ENCODE data around the gene SUGP1.
"Not testable (repeated sequence)": the region's sequence is repeated elsewhere in the genome, so short reads cannot be mapped to it uniquely, and the experiment has no call there.

Gene SUGP1, protein sequence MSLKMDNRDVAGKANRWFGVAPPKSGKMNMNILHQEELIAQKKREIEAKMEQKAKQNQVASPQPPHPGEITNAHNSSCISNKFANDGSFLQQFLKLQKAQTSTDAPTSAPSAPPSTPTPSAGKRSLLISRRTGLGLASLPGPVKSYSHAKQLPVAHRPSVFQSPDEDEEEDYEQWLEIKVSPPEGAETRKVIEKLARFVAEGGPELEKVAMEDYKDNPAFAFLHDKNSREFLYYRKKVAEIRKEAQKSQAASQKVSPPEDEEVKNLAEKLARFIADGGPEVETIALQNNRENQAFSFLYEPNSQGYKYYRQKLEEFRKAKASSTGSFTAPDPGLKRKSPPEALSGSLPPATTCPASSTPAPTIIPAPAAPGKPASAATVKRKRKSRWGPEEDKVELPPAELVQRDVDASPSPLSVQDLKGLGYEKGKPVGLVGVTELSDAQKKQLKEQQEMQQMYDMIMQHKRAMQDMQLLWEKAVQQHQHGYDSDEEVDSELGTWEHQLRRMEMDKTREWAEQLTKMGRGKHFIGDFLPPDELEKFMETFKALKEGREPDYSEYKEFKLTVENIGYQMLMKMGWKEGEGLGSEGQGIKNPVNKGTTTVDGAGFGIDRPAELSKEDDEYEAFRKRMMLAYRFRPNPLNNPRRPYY

DNA sequence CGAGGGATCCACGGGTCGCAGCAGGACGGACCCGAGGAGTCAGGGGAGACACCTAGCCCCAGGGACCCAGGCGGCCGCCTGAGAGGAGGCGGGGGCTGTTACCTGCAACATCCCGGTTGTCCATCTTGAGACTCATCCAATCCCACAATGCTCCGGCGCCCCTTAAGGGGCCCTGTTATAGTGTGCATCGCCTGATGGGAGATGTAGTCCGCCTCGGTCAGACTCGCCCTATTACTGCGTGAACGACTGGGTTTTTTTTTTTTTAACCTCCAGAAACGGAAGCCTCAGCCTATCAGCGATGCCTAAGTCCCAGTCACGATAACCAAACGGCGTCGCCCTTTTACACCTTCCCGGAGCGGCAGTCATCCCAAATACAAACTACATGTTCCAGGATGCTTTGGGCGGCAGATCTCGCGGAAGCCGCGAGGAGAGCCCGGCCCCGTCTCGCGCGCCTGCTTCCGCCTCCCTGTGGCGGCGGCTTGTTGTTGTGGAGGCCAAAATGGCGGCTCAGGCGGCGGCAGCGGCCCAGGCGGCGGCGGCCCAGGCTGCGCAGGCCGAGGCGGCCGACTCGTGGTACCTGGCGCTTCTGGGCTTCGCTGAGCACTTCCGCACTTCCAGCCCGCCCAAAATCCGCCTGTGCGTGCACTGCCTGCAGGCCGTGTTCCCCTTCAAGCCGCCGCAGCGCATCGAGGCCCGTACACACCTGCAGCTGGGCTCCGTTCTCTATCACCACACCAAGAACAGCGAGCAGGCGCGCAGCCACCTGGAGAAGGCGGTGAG lies at the start of gene SUGP1, which contains the start of gene MAU2:
Gene SUGP1, minus strand, starts transcription at position 149 of the 780 bp plus-strand sequence. Its CDS starts 13 bp downstream, at position 136.
Gene MAU2, plus strand, starts transcription at position 469 of the 780 bp plus-strand sequence. Its CDS starts 31 bp downstream, at position 500.
- DNase-seq (ENCODE audit: low read depth in 1 of 2, low spot score in 1 of 2) = peak; percentile 78 to 86

GRCh38 chr19:19368087-19368486 lies 47.8 kb upstream of the SUGP1 start:
- no peak for DNase-seq (ENCODE audit: low read depth in 1 of 2, low spot score in 1 of 2)

- peak; percentile 41 to 49 for DNase-seq (ENCODE audit: low read depth in 1 of 2, low spot score in 1 of 2)
Measured at GRCh38 chr19:19366434-19367396, 46.4 kb upstream of the SUGP1 start.

DNA sequence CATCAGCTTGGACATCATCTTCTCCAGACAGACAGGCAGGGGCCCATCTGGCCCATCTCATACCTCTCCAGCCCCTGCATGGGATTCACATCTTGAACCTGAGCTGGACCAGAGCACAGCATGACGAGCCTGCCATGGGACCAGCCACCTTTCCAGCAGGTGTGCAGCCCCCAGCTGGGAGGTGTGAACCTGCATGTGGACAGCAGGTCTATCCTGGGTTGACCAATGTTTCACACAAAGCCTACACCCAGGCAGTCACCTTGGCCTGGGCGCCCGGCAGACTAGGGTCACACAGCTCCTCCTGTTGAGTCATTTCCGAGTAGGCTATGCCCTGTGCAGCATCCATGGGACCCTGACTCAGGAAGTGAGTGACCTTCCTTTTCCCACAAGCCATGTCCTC lies 41.8 kb upstream of the SUGP1 start:
- DNase-seq (ENCODE audit: low read depth in 1 of 2, low spot score in 1 of 2) = no peak

DNA sequence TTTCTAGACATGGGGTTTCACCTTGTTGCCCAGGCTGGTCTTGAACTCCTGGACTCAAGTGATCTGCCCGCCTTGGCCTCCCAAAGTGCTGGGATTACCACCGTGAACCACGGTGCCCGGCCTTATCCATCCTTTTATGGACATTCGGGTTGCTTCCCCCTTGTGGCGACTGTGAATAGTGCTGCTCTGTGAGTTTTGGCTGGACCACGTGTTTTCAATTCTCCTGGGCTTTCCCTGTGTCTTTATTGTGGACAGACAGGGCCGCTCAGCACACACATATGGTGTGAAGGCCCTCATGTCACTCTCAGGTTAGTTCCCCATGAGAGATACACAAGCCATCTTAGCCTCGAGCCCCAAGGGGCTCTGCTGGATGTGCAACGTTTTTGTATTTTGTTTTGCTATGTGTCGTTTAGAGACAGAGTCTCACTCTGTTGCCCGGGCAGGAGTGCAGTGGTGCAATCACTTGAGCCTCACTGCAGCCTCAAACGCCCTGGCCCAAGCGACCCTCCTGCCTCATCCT lies 40.8 kb upstream of the SUGP1 start:
- peak; percentile 44 to 68 for DNase-seq (ENCODE audit: low read depth in 1 of 2, low spot score in 1 of 2)

DNA sequence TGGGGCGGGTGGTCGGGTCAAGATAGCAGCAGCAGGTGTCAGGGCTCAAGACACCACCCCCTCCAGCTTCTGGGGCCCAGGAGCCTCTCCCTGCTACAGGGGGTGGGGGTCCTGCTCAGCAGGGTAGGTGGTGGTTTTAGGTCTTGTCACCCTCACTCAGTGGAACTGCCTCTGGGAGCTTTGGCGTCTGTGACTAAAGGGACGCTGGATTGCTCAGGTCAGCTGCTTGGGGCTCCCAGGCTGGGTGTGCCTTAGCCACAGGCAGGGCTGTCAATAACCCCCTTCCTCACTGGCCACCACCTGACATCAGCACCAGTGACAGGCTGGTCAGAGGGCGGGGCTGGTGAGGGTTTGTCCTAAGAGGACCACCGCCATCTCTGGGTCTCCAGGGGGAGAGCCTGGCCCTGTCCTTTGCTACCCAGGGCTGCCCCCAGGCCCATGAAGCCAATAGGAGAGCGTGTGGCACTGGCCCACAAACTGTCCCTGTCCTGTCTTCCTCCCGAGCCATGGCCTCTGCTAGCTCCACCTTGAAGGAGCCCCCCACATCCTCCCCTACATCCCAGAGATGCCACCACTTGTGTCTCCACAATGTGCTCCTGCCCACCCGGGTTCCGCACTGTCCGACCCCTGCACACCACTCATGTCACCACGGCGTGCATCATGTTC lies 36.7 kb upstream of the SUGP1 start:
- DNase-seq (ENCODE audit: low read depth in 1 of 2, low spot score in 1 of 2) = no peak

DNA sequence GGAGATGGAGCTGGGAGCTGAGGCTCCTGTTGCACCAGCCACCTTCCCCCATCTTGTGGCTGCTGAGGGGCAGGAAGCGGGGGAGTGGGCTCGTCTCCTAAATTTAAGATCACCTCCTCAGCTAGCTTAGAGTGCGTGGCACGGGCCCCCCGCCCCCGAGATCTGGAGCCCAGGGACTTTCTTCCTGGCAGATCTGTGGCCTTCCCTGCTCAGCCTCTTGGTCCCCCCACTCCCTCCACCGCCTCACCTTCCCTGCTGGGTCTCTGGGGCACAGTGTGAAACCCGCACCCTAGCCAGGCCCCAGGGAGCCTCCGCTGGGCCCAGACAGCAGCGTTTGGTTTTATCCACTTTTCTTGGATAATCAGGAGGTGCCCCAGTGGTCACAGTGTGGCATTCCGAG lies 36.2 kb upstream of the SUGP1 start:
- DNase-seq (ENCODE audit: low read depth in 1 of 2, low spot score in 1 of 2) = no peak

DNA sequence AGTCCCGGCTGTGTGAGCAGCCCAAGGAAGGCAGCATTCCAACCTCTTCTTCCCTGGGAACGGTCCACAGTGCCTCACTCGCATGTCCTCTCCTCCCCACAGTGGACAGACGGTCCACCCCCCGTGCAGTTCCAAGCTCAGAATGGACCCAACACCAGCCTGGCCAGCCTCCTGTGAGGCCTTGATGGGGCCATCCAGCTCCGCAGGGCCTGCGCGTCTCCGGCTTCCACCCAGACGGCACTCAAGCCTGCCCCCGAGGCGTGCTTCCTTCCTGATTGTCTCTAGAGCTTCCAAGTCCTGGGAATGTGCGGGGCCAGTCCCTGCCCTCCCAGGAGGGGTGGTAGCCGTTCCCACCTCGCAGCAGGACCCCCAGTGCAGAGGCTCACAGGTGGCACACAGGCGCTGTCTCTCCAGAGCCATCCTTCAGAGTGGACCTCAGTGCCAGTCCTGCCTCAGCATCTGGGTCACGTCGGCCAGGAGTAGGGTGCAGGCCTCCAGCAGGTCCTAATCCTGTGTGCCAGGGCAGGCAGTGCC lies 35.4 kb upstream of the SUGP1 start:
- DNase-seq (ENCODE audit: low read depth in 1 of 2, low spot score in 1 of 2) = no peak

DNA sequence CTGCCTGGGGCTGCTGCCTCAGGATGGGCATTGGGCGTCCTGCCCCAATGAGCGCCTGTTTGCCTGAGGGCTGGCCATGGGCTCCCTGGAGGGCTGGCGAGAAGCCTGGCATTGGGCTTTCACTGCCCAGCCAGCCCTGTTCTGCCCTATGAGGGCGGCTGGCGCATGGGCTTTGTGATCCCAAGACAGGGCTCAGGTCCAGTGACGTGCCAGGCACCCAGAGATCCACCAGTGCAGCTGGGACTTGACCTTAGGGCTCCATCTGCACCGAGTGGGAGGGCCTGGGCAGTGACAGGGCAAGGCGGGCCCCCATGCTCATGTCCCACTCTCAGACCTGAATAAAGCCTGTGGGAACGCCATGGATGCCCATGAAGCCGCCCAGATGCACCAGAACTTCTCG lies 34.6 kb upstream of the SUGP1 start:
- DNase-seq (ENCODE audit: low read depth in 1 of 2, low spot score in 1 of 2) = no peak

DNA sequence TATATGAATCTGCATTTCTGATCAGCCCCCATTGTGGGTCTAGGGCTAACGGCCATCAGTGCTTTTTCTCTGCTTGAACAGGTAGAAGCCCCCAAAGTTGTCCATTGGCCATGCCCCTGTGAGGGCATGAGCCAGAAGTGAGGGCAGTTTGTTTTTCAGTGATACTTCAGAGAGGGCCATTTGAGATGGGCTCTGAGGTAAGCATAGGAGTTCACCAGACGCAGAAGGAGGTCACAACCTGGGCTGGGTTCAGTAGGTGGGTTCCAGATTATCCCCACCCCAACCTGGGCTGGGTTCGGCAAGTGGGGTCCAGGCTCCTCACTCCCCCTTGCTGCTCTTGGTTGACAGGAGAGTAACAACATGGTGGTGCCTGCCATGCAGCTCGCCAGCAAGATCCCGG lies 33.7 kb upstream of the SUGP1 start:
- DNase-seq (ENCODE audit: low read depth in 1 of 2, low spot score in 1 of 2) = no peak

GRCh38 chr19:19352823-19353222 lies 32.5 kb upstream of the SUGP1 start:
- no peak for DNase-seq (ENCODE audit: low read depth in 1 of 2, low spot score in 1 of 2)

GRCh38 chr19:19350756-19351155 lies 30.4 kb upstream of the SUGP1 start:
- not testable (repeated sequence) for DNase-seq (ENCODE audit: low read depth in 1 of 2, low spot score in 1 of 2)

GRCh38 chr19:19349365-19349764 lies 29.1 kb upstream of the SUGP1 start:
- no peak for DNase-seq (ENCODE audit: low read depth in 1 of 2, low spot score in 1 of 2)

GRCh38 chr19:19348266-19348665 lies 28.0 kb upstream of the SUGP1 start:
- DNase-seq (ENCODE audit: low read depth in 1 of 2, low spot score in 1 of 2) = no peak

GRCh38 chr19:19347401-19348110 lies 27.2 kb upstream of the SUGP1 start:
- no peak for DNase-seq (ENCODE audit: low read depth in 1 of 2, low spot score in 1 of 2)

DNA sequence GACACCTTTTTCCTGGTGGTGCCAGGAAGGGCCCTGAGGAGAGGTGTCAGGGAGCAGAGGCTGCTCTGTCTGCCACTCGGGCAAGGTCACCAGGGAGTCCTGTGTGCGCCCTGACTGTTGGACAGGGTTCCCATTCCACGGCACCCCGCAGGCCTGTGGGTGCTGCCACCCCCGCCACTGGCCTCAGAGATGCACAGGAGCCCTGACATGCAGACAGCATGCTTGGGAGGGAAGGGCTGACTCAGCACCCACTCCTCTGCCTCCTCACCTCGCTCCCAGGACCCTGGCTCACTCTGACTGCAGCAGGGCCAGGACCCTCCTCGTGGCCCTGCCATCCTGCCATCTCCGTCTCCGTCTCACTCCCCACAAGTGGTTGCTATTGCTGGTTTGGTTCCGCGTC lies 25.7 kb upstream of the SUGP1 start:
- DNase-seq (ENCODE audit: low read depth in 1 of 2, low spot score in 1 of 2) = no peak

GRCh38 chr19:19345232-19345631 lies 24.9 kb upstream of the SUGP1 start:
- DNase-seq (ENCODE audit: low read depth in 1 of 2, low spot score in 1 of 2) = no peak

- DNase-seq (ENCODE audit: low read depth in 1 of 2, low spot score in 1 of 2) = no peak
Measured at GRCh38 chr19:19343762-19344161, 23.5 kb upstream of the SUGP1 start.

DNA sequence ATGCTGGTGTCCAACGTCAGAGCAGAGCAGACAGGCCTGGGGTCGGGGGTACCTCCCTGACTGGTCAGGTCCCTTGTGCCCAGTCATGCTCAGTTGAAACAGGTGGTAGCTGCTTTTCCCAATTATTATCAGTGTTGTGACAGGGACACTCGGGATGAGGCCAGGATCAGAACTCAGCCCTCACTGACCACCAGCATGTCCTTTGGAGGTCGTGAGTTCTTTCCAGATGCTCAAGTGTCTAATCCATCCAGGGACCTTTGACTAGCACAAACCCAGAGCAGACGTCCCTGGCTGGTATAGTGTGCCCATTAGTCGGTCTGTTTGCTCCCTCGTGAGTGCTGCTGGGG lies 22.7 kb upstream of the SUGP1 start:
- DNase-seq (ENCODE audit: low read depth in 1 of 2, low spot score in 1 of 2) = no peak
